GM06990 (cell line): Measurements from ENCODE around the gene CACTIN.

Experiments used
- DNase-seq: peaks from one replicate; pipeline ENCODE4 v3.0.0-alpha.2; 2011; ENCODE audit not compliant: insufficient read length; ENCODE audit errors: extremely low read depth
- H3K27me3 ChIP-seq: replicated peaks from 2 replicates; pipeline ENCODE4 v1.6.0; 2011; ENCODE audit warnings: low read length; ENCODE audit not compliant: control insufficient read depth, insufficient read depth
- H3K36me3 ChIP-seq: 2 replicates; pipeline ENCODE4 v1.5.1; 2011; ENCODE audit warnings: low read length; ENCODE audit not compliant: control insufficient read depth, insufficient read depth
- H3K4me3 ChIP-seq: replicated peaks from 2 replicates; pipeline ENCODE4 v1.5.1; 2011; ENCODE audit warnings: low read depth, mild to moderate bottlenecking, control low read depth, low read length
- CTCF ChIP-seq: IDR thresholded peaks from 2 replicates; pipeline ENCODE4 v1.5.1; 2011; ENCODE audit warnings: low read length, control low read depth, mild to moderate bottlenecking, inconsistent platforms; ENCODE audit not compliant: insufficient read depth, poor library complexity, severe bottlenecking

CACTIN gene

GRCh38 chr19:3612330-3612729, 14.3 kb downstream of the CACTIN start:
- no peak for TF ChIP-seq CTCF
- Histone ChIP-seq H3K27me3 (no peaks in the 10 kb centered on the region), H3K36me3 (peaks cover 16% of the 10 kb centered on the region), H3K4me3 (no peak overlapping the region)
- no peak for DNase-seq

GRCh38 chr19:3611841-3612240, 14.7 kb downstream of the CACTIN start:
- Histone ChIP-seq H3K27me3 (no peaks in the 10 kb centered on the region), H3K4me3 (no peak overlapping the region), H3K36me3 (peaks cover 16% of the 10 kb centered on the region)
- DNase-seq, result no peak
- TF ChIP-seq CTCF, result no peak

GRCh38 chr19:3610745-3611717, 15.6 kb downstream of the CACTIN start:
- H3K27me3 ChIP-seq, result no peaks in the 10 kb centered on the region

GRCh38 chr19:3609779-3610719, 16.5 kb downstream of the CACTIN start:
- peaks cover 14% of the 10 kb centered on the region for H3K36me3 ChIP-seq
- DNase-seq, result no peak
- H3K4me3 ChIP-seq, result no peak overlapping the region
- H3K27me3 ChIP-seq, result no peaks in the 10 kb centered on the region
- TF ChIP-seq CTCF, result no peak

More at GRCh38 chr19:3610745-3611717, 15.6 kb downstream of the CACTIN start:
- Histone ChIP-seq H3K4me3 (no peak overlapping the region), H3K36me3 (peaks cover 16% of the 10 kb centered on the region)
- no peak for DNase-seq
- TF ChIP-seq CTCF, result no peak

- no peak for DNase-seq
- Histone ChIP-seq H3K27me3 (no peaks in the 10 kb centered on the region), H3K36me3 (peaks cover 14% of the 10 kb centered on the region), H3K4me3 (no peak overlapping the region)
- no peak for TF ChIP-seq CTCF
Measured at GRCh38 chr19:3608750-3609322, 17.8 kb downstream of the CACTIN start.
